Loucy (cell line): ENCODE measurements around the gene MPRIP.

Source experiments
- CTCF ChIP-seq: fragments of 200-600 bp; sonication (generic); conservative IDR thresholded peaks from 2 replicates; pipeline ENCODE4 v1.5.1; 2014; ENCODE audit warnings: mild to moderate bottlenecking, antibody characterized with exemption, low read length
- EZH2phosphoT487 ChIP-seq: fragments of 200-600 bp; IDR thresholded peaks from 2 replicates; pipeline ENCODE4 v1.6.1; 2018; ENCODE audit warnings: antibody characterized with exemption, mild to moderate bottlenecking, moderate library complexity, borderline replicate concordance

GRCh38 chr17:17070931-17071330 is 28.7 kb downstream of the MPRIP start:
- TF ChIP-seq CTCF: no peak
- no peak for TF ChIP-seq EZH2phosphoT487
